Sigmoid colon (tissue), 4 donors: Measurements from ENCODE around the gene DNAH6.

Experiments used
- EP300 ChIP-seq, 4 donors: sonication (generic); formaldehyde crosslinking; IDR thresholded peaks; one replicate each; pipeline ENCODE4 v1.6.1; 2017; ENCODE audit warnings: antibody characterized with exemption in 4 of 4
- POLR2A ChIP-seq, 2 donors: fragments of 450-650 bp; IDR thresholded peaks; one replicate each; pipeline ENCODE4 v1.6.1; 2016; ENCODE audit warnings: antibody characterized with exemption in 2 of 2, mild to moderate bottlenecking in 2 of 2, moderate library complexity in 2 of 2
- POLR2AphosphoS5 ChIP-seq, 4 donors: sonication (generic); formaldehyde crosslinking; IDR thresholded peaks; one replicate each; pipeline ENCODE4 v1.6.1; 2017; ENCODE audit warnings: antibody characterized with exemption in 4 of 4
- TF ChIP-seq, protein P1 (sequence below), 4 experiments: fragments of 450-650 bp in 3 of 4; fragments of 200-600 bp in 1 of 4; IDR thresholded peaks; one replicate each; pipeline ENCODE4 v1.5.1; 2016 to 2019; ENCODE audit warnings: antibody characterized with exemption in 4 of 4, mild to moderate bottlenecking in 3 of 4, moderate library complexity in 2 of 4

DNA sequence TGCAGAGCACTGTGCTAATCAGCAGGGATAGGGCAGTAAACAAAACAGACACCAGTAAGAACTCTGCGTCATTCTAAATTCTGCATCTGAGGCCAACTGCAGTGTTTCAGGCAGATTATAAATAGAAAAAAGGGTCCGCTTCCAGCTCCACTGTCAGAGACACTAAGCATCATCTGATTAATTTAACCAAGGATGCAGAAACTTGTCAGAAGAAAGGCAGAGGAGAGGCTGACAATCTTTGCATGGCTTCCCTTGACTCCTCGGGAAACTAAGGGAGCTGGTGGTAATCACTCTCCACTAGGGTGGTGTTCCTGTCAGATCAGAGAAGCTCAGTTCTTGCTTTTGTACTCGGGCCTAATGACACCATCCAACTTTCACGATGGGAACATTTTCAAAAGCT, 123.5 kb downstream of the DNAH6 start:
- TF ChIP-seq, protein P1, sequence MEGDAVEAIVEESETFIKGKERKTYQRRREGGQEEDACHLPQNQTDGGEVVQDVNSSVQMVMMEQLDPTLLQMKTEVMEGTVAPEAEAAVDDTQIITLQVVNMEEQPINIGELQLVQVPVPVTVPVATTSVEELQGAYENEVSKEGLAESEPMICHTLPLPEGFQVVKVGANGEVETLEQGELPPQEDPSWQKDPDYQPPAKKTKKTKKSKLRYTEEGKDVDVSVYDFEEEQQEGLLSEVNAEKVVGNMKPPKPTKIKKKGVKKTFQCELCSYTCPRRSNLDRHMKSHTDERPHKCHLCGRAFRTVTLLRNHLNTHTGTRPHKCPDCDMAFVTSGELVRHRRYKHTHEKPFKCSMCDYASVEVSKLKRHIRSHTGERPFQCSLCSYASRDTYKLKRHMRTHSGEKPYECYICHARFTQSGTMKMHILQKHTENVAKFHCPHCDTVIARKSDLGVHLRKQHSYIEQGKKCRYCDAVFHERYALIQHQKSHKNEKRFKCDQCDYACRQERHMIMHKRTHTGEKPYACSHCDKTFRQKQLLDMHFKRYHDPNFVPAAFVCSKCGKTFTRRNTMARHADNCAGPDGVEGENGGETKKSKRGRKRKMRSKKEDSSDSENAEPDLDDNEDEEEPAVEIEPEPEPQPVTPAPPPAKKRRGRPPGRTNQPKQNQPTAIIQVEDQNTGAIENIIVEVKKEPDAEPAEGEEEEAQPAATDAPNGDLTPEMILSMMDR (IDR thresholded peaks at IDR 0.05): no peak
- no peak for TF ChIP-seq POLR2A (IDR thresholded peaks at IDR 0.05)
- TF ChIP-seq EP300 (IDR thresholded peaks at IDR 0.05): no peak
- no peak for TF ChIP-seq POLR2AphosphoS5 (IDR thresholded peaks at IDR 0.05)
